Activated CD4-positive, alpha-beta T cell treated with anti-CD3 and anti-CD28 coated beads, Interleukin-2, amount 50 U/mL, for 24 hours (primary cell): ENCODE results near the gene PHRF1.

Experiments
- DNase-seq, 2 donors: peaks; one replicate each; pipeline ENCODE4 v3.0.0-alpha.2; 2020; ENCODE audit warnings: low read depth in 1 of 2, low spot score in 1 of 2

The PHRF1 gene

DNA sequence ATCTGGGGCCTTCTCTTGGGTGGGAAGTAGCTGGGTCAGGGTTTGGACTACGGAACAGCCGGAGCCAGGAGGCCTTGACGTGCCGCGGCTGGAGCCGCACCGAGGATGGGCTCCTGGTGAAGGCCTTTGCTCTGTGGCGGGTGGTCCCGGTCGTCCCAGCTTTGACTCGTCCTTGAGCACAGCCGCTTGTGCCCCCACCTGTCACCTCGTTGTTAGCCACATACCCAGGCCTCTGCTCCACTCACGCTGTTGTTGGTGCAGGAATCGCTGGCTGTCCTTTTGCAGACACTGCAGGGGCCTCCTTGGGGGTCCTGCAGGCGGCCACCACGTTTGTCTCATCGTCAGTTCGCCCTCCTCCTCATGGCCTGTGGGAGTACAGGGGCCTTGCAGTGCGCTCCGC, 17.1 kb downstream of the PHRF1 start:
- DNase-seq: no peak

DNA sequence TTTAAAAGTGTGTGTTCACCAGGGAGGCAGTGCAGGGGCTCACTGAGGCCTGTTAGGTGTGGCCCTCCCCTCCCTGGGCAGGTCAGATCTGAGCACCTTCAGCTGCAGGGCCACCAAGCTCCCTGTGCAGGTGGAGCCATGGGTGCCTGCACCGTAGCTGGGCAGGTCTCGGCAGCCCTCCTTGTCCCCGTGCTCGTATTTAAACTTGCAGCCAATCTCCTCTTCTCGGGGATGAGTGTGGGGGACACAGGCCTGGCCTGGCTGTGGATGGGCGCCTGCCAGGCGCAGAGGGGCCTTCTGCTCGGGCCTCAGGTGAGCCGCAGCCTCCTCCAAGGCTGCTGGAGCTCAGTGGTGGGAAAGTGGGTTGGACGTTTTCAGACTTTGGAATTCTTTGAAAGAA, 19.1 kb downstream of the PHRF1 start:
- no peak for DNase-seq

DNA sequence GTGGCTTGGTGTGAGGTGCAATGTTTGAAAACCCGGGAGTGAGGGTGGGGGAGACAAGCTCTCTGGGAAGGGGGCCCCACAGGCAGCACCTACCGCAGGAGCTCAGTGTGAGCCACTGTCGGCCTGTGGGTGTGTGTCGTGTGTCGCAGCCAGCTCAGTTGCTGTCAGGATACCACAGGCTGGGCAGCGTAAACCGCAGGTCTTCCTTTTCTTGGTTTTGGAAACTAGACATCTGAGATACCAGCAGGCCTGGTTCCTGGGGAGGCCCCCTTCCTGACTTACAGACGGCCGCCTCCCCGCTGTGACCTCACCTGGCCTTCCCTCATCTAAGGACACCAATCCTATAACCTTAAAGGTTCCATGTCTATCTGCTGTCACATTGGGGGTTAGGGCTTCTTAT, 20.1 kb downstream of the PHRF1 start:
- DNase-seq: no peak

DNA sequence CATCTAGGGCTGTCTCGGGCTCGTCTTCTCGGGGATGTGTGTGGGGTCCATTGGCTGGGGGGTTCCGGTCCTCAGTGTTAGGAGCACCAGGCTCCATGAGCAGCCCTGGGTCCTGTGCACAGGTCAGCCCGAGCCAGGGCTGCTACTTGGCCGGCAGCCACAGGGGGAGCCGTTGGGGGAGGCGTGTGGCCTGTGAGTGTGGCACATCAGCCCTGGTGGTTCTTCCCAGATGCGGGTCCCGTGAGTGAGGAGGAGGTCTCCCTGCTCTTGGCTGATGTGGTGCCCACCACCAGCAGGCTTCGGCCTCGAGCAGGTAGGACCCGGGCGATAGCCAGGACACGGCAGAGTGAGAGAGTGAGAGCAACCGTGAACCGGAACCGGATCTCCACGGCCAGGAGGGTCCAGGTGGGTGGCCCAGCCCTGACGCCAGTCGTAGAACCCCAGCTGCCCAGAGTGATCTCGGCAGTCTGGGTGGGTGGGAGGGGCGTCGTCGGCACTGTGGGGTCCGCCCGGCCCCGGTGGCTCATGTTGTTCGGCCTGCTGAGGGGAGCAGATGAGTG, 21.0 kb downstream of the PHRF1 start:
- DNase-seq: no peak

DNA sequence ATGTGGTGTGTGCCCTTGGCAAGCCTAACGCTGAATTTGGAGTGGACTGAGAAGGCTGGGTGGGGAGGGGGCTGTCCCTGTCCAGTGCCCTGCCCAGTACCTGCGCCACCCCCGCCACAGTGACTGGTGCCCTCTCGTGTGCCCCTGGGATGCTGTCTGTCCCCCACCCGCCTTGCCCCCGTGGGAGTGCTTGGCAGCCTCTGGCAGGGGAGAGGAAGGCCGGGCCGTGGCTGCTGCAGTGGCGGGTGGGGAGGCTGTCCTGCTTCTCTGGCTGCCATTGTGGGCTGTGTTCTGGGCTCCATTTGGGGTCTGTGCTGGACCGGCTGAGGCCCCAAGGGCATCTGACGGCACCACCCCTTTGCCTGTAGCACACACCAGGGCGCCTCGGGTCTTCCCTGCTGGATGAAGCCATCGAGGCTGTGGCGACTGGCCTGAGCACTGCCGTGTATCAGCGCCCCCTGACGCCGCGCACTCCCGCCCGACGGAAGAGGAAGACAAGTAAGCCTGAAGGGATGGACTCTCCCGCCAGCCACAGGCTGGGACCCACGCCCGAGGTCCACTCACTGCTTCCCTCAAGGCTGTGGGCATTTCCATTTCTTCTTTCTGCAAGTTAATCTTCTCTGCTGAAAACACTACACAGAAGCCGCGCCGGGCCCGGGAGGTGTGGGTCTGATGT, 21.9 kb downstream of the PHRF1 start:
- DNase-seq: no peak

DNA sequence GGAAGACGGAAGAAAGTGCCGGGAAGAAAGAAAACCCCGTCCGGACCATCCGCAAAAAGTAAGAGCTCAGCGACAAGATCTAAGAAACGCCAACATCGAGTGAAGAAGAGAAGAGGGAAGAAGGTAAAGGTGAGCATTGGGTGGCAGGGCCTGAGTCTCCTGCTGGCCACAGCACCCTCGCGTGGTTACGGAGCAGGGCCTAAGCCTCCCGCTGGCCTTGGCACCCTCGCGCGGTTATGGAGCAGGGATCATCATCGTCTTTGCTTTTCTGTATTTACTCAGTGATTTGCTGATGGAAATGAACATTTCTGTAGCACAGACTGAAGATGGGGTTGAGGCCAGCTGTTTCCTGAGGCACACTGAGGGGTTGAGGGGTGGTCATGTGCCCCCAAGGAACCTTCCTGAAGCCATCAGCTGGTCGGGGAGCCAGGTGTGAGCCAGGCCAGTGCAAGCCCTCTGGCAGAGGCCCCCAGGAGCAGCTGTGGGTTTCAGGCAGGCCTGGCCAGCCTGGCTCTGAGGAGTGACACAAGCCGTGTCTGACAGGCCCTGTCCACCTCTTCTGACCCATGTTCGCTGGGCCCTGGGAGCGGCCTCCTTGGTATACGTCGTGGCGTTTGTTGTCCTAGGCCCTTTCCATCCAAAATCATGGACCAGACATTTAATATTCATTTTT, 25.4 kb downstream of the PHRF1 start:
- DNase-seq: no peak

DNA sequence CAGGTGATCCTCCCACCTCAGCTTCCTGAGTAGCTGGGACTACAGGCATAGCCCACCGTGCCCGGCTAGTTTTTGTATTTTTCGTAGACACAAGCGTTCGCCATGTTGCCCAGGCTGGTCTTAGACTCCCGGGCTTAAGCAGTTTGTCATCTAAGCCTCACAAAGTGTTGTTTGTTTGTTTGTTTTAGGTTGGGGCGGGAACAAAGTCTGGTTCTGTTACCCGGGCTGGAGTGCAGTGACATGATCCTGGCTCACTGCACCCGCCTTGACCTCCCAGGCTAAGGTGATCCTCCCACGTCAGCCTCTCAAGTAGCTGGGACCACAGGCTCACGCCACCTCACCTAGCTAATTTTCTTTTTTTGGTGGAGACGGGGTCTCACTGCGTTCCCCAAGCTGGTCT, 26.9 kb downstream of the PHRF1 start:
- no peak for DNase-seq

DNA sequence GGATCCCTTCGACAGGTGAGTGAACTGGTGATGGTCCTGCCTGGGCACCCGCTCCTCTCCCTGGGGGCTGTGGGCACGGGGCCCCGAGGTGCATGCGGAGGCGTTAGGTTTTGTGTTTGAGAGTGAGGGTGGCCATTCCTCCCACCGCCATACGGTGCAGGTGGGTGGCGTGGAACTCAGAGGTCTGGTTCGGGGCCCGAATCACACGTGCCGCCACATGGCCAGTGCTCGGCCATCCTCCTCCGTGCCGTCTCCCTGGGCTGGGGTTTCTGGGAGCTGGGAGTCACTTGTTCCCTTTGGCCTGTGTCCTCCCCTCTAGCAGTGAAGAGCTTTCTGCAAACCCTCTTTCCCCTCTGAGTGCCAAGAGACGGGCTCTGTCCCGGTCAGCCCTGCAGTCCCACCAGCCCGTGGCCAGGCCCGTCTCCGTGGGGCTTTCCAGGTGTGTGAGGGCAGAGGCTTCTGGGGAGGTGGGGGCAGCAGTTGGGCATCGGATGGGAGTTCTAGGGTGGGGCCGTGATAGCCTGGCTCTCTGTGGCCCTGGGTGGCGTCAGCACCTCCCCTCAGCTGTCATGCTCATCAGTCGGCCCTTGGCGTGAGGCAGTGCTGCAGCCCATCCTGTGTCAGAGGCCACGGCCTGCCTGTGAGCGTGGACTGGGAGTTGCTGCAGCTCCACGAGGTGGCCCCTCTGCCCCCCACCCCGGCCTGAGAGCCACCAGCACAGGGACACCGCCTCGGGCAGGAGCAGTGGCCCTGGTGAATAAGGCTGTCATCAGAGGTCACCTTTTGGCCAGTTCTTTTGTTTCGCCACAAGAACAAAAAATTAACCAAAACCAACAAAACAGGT, 29.2 kb downstream of the PHRF1 start:
- no peak for DNase-seq

DNA sequence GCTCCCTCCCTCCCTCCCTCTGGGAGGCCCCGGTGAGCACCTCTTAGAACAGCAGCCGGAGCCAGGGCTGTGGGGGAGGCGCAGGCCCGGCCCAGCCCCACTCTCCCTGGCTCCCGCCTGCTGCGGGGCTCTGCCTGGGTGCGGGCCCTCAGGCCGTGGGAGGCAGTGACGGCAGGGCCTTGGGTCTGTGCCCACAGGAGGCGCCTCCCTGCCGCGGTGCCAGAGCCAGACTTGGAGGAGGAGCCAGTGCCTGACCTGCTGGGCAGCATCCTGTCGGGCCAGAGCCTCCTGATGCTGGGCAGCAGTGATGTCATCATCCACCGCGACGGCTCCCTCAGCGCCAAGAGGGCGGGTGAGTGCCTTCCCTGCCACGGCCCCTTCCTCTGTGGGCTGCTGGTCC, 30.0 kb downstream of the PHRF1 start:
- no peak for DNase-seq

DNA sequence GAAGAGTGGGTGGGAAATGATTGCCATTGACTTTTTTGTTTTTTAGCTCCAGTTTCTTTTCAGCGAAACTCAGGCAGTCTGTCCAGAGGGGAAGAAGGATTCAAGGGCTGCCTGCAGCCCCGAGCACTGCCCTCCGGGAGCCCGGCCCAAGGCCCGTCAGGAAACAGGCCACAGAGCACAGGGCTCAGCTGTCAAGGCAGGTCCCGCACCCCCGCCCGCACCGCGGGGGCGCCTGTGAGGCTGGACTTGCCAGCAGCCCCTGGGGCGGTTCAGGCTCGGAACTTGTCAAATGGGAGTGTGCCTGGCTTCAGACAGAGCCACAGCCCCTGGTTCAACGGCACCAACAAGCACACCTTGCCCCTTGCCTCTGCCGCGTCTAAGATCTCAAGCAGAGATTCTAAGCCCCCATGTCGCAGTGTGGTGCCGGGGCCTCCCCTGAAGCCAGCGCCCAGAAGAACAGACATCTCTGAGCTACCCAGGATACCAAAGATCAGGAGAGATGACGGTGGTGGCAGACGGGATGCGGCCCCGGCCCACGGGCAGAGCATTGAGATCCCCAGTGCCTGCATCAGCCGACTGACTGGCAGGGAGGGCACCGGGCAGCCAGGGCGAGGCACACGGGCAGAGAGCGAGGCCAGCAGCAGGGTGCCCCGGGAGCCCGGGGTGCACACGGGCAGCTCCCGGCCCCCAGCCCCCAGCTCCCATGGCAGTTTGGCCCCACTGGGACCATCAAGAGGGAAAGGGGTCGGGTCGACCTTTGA, 30.9 kb downstream of the PHRF1 start:
- no peak for DNase-seq

DNA sequence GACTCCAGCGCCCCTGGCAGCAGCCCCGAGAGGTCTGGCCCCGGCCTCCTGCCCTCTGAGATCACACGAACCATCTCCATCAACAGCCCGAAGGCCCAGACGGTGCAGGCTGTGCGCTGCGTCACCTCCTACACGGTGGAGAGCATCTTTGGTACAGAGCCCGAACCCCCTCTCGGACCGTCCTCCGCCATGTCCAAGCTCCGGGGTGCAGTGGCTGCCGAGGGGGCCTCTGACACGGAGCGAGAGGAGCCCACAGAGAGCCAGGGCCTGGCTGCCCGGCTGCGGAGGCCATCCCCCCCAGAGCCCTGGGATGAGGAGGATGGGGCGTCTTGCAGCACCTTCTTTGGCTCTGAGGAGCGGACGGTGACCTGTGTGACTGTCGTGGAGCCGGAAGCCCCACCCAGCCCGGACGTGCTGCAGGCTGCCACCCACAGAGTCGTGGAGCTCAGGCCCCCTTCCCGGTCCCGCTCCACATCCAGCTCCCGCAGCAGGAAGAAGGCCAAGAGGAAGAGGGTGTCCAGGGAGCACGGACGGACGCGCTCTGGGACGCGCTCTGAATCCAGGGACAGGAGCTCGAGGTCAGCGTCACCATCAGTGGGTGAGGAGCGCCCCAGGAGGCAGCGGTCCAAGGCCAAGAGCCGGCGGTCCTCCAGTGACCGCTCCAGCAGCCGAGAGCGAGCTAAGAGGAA, 31.8 kb downstream of the PHRF1 start:
- DNase-seq: no peak

DNA sequence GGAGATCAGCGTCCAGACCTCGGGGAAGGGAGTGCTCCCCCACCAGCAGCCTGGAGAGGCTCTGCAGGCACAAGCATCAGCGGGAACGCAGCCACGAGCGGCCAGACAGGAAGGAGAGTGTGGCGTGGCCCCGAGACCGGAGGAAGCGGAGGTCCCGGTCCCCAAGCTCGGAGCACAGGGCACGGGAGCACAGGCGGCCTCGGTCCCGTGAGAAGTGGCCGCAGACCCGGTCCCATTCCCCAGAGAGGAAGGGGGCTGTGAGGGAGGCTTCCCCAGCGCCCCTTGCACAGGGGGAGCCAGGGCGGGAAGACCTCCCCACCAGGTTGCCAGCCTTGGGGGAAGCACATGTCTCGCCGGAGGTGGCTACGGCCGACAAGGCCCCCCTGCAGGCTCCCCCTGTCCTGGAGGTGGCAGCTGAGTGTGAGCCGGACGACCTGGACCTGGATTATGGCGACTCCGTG, 32.6 kb downstream of the PHRF1 start:
- DNase-seq: no peak

DNA sequence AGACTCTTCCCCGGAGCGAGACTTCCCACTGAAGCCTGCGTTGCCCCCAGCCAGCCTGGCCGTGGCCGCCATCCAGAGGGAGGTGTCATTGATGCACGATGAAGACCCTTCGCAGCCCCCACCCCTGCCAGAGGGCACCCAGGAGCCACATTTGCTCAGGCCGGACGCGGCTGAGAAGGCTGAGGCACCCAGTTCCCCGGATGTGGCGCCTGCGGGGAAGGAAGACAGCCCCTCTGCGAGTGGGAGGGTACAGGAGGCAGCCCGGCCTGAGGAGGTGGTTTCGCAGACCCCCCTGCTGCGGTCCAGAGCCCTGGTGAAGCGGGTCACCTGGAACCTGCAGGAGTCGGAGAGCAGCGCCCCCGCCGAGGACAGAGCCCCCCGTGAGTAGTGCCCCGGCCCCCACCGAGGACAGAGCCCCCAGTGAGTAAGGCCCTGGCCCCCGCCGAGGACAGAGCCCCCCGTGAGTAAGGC, 33.1 kb downstream of the PHRF1 start:
- DNase-seq: no peak

DNA sequence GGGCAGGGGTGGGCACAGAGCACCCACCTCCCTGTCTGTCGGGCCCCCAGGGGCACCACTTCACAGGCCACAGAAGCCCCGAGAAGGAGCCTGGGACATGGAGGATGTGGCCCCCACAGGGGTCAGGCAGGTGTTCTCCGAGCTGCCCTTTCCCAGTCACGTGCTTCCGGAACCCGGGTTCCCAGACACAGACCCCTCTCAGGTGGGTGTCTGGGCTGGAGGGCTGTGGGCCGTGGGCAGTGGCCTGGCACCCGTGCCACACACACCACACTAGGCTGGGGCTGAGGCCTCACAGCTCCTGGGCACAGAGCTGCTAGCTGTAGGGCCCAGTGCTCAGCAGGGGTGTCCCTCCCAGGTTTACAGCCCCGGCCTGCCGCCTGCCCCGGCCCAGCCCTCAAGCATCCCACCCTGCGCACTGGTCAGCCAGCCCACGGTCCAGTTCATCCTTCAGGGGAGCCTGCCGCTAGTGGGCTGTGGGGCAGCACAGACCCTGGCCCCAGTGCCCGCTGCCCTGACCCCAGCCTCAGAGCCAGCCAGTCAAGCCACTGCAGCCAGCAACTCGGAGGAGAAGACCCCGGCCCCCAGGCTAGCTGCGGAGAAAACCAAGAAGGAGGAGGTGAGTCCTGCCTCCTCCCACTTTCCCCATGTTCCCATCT, 34.0 kb downstream of the PHRF1 start:
- no peak for DNase-seq

DNA sequence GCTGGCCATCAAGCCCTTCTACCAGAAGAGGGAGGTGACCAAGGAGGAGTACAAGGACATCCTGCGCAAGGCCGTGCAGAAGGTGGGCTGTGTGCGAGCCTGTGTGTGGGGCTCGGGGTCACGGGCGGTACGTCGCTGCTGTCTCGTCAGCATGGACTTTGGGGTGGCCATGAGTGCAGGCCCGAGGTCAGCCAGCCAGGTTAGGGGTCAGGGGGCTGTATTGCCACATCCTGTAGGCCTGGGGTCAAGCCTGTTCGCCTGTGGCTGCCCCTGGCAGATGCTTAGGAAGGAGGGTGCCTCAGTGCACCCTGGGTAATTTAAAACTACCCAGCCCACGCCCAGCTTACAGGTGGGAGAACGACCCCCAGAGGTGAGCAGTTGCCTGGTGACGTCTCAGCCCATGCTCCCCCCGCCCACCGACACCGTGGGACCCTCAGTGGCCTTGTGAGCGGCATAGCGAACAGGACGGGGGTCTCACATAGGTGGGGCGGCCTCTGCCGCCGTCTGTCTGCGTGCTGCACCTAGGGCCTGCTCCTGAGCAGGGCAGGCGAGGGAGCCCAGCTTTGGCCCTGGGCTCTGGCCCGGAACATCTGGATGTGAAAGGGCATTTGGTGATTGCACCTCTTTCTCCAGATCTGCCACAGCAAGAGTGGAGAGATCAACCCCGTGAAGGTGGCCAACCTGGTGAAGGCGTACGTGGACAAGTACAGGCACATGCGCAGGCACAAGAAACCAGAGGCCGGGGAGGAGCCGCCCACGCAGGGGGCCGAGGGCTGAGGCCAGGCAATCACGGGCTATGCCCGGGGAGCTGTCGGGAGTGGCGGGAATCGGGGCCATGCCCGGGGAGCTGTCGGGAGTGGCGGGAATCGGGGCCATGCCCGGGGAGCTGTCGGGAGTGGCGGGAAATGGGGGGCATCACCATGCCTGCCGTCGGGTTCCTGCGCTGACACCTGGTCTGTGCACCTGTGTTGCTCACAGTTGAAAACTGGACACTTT, 35.0 kb downstream of the PHRF1 start:
- DNase-seq: no peak

DNA sequence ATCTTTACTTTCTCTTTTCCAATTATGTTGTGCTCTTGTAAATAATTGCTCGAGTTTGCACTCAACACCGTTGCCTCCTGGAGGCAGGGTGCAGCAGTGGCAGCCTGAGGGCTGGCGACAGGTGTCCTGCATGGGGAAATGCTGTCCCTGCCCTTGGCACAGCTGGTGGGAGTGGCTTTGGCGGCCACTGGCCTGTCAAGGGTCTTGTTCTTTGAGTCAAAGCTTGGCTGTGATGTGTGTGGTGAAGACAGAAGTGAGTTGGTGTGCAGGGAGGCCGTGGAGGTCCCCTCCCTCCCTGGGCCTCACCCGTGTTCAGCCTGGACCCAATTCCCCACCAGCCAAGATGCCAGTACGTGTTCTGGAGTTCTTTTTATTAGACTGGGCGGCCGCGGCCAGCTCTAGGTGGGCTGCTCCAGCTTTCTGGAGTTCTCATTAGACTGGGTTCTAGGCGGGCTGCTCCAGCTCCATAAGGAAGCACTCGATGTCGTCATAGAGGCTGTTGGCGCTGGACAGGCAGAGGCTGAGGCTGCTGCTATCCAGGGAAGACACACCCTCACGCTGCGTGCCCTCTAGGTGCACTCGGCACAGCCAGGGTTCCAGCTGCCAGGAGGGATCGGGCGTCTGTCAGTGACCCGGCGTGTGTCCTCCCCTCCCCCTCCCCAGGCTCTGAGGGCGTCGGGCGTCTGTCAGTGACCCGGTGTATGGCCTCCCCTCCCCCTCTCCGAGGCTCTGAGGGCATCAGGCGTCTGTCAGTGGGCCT, 36.1 kb downstream of the PHRF1 start:
- DNase-seq: no peak

DNA sequence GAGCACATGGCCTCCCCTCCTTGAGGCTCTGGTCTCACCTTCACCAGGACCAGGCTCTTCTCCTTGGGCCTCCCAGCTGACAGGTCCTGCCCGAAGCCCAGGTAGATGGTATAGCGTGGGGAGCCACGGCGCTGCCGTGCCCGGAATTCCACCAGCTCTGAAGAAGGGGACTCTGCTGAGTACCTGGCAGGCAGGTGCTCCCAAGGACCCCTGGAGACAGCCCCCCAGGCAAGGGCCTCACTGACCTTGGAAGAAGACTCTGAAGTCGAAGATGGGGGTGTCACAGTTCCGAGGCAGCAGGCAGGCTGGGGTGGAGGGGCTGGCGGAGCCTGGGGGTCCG, 36.7 kb downstream of the PHRF1 start:
- DNase-seq: no peak

DNA sequence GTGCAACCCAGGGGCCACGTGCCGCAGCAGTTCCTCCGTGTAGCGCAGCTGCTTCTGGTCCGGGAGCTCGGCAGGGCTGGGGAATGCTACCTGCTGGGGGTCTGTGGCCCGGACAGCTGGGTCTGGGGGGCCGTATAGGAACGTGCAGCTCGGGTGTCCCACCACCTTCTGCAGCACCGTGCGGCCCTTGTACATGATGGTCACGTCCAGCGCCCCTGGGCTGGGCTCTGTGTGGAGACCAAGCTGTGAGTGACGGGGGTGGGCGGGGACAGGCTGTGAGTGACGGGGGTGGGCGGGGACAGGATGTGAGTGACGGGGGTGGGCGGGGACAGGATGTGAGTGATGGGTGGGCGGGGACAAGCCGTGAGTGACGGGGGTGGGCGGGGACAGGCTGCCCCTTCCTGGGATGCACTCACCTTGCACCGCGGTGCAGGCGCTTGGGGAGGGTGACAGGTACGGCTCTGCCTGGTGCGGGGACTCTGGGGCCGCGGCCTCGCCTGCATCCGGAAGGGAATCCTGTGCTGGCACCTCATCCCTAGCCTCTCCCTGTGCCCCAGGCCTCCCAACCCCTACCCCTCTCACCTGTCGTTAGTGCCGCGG, 37.2 kb downstream of the PHRF1 start:
- peak; percentile 55 to 75 for DNase-seq
